Neural cell (in vitro differentiated cells): ENCODE data around the gene INAVA. TPM values are rescaled to one million over a fixed set of nuclear protein-coding genes. Genes with fewer than 3 reads are reported as not detected.

Source experiments
- H2AFZ ChIP-seq: fragments of 200-600, 300-800 bp; sonication (generic), shearing (Covaris generic); 2 replicates; pipeline ENCODE4 v1.6.0; 2014; ENCODE audit warnings: low read depth, mild to moderate bottlenecking, antibody characterized with exemption, low read length, moderate library complexity
- H3F3A ChIP-seq: fragments of 200-600 bp; shearing (Covaris generic); 2 replicates; pipeline ENCODE4 v1.6.1; 2016; ENCODE audit warnings: mild to moderate bottlenecking, moderate library complexity, mixed read lengths, antibody characterized with exemption, low read length; ENCODE audit not compliant: insufficient read depth, poor library complexity, severe bottlenecking
- H3K27ac ChIP-seq: fragments of 200-600, 300-800 bp; sonication (generic), shearing (Covaris generic); 2 replicates; pipeline ENCODE4 v1.5.1; 2014; ENCODE audit warnings: mild to moderate bottlenecking, low read length, moderate library complexity
- H3K27me3 ChIP-seq: fragments of 300-800, 200-600 bp; sonication (generic), shearing (Covaris generic); 2 replicates; pipeline ENCODE4 v1.6.0; 2014; ENCODE audit warnings: mild to moderate bottlenecking, low read depth, low read length, moderate library complexity; ENCODE audit not compliant: insufficient read depth
- H3K36me3 ChIP-seq: fragments of 300-800, 200-600 bp; sonication (generic), shearing (Covaris generic); 2 replicates; pipeline ENCODE4 v1.5.1; 2014; ENCODE audit warnings: mild to moderate bottlenecking, antibody characterized with exemption, low read length, moderate library complexity; ENCODE audit not compliant: insufficient read depth
- H3K4me2 ChIP-seq: fragments of 300-800, 200-600 bp; sonication (generic), shearing (Covaris generic); 2 replicates; pipeline ENCODE4 v1.6.0; 2014; ENCODE audit warnings: mild to moderate bottlenecking, low read length
- H3K4me3 ChIP-seq: fragments of 300-800, 200-600 bp; sonication (generic), shearing (Covaris generic); 2 replicates; pipeline ENCODE4 v1.5.1; 2014; ENCODE audit warnings: mild to moderate bottlenecking, low read length, moderate library complexity
- H3K79me2 ChIP-seq: fragments of 200-600 bp; shearing (Covaris generic); replicated peaks from 2 replicates; pipeline ENCODE4 v1.6.0; 2014; ENCODE audit warnings: mild to moderate bottlenecking, low read length, moderate library complexity; ENCODE audit not compliant: insufficient read depth
- H3K9ac ChIP-seq: fragments of 300-800, 200-600 bp; sonication (generic), shearing (Covaris generic); 2 replicates; pipeline ENCODE4 v1.6.1; 2016; ENCODE audit warnings: mild to moderate bottlenecking, low read length, mixed read lengths
- H3K9me2 ChIP-seq: fragments of 200-600 bp; shearing (Covaris generic); 2 replicates; pipeline ENCODE4 v1.6.1; 2016; ENCODE audit warnings: mild to moderate bottlenecking, low read length, mixed read lengths; ENCODE audit not compliant: insufficient read depth
- H3K9me3 ChIP-seq: fragments of 200-600, 300-800 bp; sonication (generic), shearing (Covaris generic); 2 replicates; pipeline ENCODE4 v1.6.1; 2016; ENCODE audit warnings: mild to moderate bottlenecking, mixed run types, low read length, moderate library complexity, mixed read lengths
- H4K20me1 ChIP-seq: fragments of 200-600 bp; shearing (Covaris generic); 2 replicates; pipeline ENCODE4 v1.6.1; 2016; ENCODE audit warnings: mild to moderate bottlenecking, mixed run types; ENCODE audit not compliant: insufficient read depth
- EZH2 ChIP-seq: fragments of 200-600, 300-800 bp; shearing (Covaris generic), sonication (generic); IDR thresholded peaks from 2 replicates; pipeline ENCODE4 v1.6.1; 2014; ENCODE audit warnings: antibody characterized with exemption, low read length, borderline replicate concordance, mild to moderate bottlenecking; ENCODE audit not compliant: insufficient read depth, poor library complexity, severe bottlenecking
- MXI1 ChIP-seq: fragments of 450-650 bp; conservative IDR thresholded peaks from 2 replicates; pipeline ENCODE4 v1.6.1; 2014; ENCODE audit warnings: antibody characterized with exemption, mild to moderate bottlenecking; ENCODE audit not compliant: poor library complexity, severe bottlenecking
- POLR2AphosphoS5 ChIP-seq: IDR thresholded peaks from 2 replicates; pipeline ENCODE4 v1.6.1; 2012
- RAD21 ChIP-seq: fragments of 450-650 bp; conservative IDR thresholded peaks from 2 replicates; pipeline ENCODE4 v1.6.1; 2014; ENCODE audit warnings: antibody characterized with exemption, mild to moderate bottlenecking, moderate library complexity
- SMC3 ChIP-seq: fragments of 450-650 bp; conservative IDR thresholded peaks from 2 replicates; pipeline ENCODE4 v1.6.1; 2014; ENCODE audit warnings: antibody characterized with exemption, mild to moderate bottlenecking, moderate library complexity; ENCODE audit not compliant: poor library complexity
- polyA plus RNA-seq: library from polyadenylated mRNA; depleted of rRNA; stranded (reverse); fragments of >200 nt; gene quantifications from 2 replicates; pipeline ENCODE4 v1.2.3, GENCODE V29; 2014
- TF ChIP-seq, protein P1 (sequence below): IDR thresholded peaks from 2 replicates; pipeline ENCODE4 v1.6.1; 2012; ENCODE audit warnings: borderline replicate concordance
- TF ChIP-seq, protein P2 (sequence below): fragments of 450-650 bp; IDR thresholded peaks from 2 replicates; pipeline ENCODE4 v1.5.1; 2014; ENCODE audit warnings: antibody characterized with exemption, mild to moderate bottlenecking, moderate library complexity; ENCODE audit not compliant: poor library complexity, severe bottlenecking

INAVA gene
- polyA plus RNA-seq, 1 donor from 2014 or later = 1.3 TPM

DNA sequence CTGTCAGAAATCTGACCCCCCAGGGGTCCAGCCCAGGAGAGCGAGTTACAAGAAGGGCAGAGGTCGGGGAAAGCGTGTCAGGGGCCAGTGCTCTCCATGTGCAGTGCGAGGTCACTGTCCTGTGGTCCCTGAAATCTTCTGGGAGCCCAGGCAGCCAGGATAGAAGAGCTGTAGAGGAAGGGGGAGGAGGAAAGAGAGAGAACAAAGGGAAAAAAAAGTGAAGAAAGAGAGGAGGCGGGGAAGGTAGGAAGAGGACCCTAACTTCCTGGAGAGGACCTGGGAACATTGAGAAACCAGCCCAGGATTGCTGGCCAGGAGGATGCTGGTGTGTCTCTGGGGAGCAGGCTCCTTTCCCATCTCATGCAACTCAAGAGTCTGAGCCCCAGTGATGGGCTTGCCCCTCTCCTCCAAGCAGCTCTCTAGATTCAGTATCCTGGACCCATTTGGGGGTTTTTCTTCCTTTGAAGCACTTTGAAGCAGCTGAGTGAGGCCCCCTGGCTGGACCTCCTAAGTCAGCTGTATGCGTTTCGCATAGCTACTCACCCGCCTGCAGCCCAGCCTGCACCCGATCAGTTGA lies 6.8 kb upstream of the INAVA start:
- Histone ChIP-seq H4K20me1 (no peaks in the 10 kb centered on the region), H3K9ac (no peak overlapping the region), H3K27ac (no peak overlapping the region), H3K4me3 (no peak overlapping the region), H3K36me3 (no peaks in the 10 kb centered on the region), H3K27me3 (no peaks in the 10 kb centered on the region), H3K9me2 (no peaks in the 10 kb centered on the region), H3F3A (no peaks in the 10 kb centered on the region), H3K9me3 (no peaks in the 10 kb centered on the region), H2AFZ (no peak overlapping the region), H3K4me2 (no peak overlapping the region), H3K79me2 (peaks cover 26% of the 10 kb centered on the region)
- TF ChIP-seq, protein P1, sequence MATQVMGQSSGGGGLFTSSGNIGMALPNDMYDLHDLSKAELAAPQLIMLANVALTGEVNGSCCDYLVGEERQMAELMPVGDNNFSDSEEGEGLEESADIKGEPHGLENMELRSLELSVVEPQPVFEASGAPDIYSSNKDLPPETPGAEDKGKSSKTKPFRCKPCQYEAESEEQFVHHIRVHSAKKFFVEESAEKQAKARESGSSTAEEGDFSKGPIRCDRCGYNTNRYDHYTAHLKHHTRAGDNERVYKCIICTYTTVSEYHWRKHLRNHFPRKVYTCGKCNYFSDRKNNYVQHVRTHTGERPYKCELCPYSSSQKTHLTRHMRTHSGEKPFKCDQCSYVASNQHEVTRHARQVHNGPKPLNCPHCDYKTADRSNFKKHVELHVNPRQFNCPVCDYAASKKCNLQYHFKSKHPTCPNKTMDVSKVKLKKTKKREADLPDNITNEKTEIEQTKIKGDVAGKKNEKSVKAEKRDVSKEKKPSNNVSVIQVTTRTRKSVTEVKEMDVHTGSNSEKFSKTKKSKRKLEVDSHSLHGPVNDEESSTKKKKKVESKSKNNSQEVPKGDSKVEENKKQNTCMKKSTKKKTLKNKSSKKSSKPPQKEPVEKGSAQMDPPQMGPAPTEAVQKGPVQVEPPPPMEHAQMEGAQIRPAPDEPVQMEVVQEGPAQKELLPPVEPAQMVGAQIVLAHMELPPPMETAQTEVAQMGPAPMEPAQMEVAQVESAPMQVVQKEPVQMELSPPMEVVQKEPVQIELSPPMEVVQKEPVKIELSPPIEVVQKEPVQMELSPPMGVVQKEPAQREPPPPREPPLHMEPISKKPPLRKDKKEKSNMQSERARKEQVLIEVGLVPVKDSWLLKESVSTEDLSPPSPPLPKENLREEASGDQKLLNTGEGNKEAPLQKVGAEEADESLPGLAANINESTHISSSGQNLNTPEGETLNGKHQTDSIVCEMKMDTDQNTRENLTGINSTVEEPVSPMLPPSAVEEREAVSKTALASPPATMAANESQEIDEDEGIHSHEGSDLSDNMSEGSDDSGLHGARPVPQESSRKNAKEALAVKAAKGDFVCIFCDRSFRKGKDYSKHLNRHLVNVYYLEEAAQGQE = no peak
- no peak for TF ChIP-seq RAD21
- no peak for TF ChIP-seq SMC3
- TF ChIP-seq, protein P2, sequence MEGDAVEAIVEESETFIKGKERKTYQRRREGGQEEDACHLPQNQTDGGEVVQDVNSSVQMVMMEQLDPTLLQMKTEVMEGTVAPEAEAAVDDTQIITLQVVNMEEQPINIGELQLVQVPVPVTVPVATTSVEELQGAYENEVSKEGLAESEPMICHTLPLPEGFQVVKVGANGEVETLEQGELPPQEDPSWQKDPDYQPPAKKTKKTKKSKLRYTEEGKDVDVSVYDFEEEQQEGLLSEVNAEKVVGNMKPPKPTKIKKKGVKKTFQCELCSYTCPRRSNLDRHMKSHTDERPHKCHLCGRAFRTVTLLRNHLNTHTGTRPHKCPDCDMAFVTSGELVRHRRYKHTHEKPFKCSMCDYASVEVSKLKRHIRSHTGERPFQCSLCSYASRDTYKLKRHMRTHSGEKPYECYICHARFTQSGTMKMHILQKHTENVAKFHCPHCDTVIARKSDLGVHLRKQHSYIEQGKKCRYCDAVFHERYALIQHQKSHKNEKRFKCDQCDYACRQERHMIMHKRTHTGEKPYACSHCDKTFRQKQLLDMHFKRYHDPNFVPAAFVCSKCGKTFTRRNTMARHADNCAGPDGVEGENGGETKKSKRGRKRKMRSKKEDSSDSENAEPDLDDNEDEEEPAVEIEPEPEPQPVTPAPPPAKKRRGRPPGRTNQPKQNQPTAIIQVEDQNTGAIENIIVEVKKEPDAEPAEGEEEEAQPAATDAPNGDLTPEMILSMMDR = no peak

DNA sequence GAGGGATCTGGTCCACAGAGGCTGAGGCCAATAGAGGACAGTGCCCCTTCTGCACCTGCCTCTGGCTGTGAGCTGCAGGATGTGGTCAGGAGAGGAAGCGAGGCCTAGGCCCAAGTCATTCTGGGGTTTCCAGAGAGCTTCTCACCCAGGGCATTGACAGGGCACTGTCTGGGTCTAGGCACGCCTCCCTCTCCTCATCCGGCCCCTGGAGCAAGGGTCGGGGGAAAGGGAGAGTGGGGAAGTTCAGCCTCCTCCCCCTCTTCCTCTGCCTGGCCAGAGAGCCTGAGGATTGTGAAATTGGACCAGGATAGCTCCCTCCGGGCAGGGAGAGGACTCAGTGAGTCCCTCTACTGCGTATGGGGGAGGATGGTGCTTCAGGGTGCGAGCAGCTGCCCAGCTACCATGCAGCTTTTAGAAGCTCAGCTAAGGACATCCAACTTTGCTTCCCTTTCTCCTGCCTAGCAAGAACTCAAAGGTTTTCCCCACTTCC lies 6.3 kb upstream of the INAVA start:
- Histone ChIP-seq H3K27ac (no peak overlapping the region), H3K9me3 (no peaks in the 10 kb centered on the region), H3K4me2 (no peak overlapping the region), H3F3A (no peaks in the 10 kb centered on the region), H2AFZ (no peak overlapping the region), H3K9me2 (no peaks in the 10 kb centered on the region), H3K4me3 (no peak overlapping the region), H3K27me3 (no peaks in the 10 kb centered on the region), H3K79me2 (peaks cover 31% of the 10 kb centered on the region), H4K20me1 (no peaks in the 10 kb centered on the region), H3K9ac (no peak overlapping the region), H3K36me3 (no peaks in the 10 kb centered on the region)
- no peak for TF ChIP-seq SMC3
- TF ChIP-seq RAD21 = no peak

DNA sequence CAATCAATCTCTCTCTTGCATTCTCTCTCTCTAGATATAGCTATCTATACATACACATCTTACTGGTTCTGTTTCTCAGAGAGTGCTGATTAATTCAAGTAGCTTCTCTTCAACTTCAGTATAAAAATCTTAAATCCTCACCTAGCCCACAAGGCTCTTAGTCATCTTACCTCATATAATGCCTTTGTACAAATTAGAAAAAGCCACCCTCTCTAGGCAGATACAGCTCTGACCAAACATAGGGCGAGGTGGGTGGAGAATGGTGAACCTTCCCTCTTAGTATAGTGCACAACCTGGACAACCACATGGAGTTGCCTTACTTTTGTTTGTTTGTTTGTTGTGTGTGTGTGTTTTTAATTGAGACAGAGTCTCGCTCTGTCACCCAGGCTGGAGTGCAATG lies 5.1 kb upstream of the INAVA start:
- Histone ChIP-seq H3K4me2 (no peak overlapping the region), H3K9me3 (no peaks in the 10 kb centered on the region), H3K36me3 (no peaks in the 10 kb centered on the region), H3K4me3 (no peak overlapping the region), H3F3A (no peaks in the 10 kb centered on the region), H3K79me2 (peaks cover 36% of the 10 kb centered on the region), H2AFZ (no peak overlapping the region), H3K9me2 (no peaks in the 10 kb centered on the region), H4K20me1 (no peaks in the 10 kb centered on the region), H3K27me3 (no peaks in the 10 kb centered on the region), H3K27ac (no peak overlapping the region), H3K9ac (no peak overlapping the region)
- TF ChIP-seq, protein P1 = no peak
- TF ChIP-seq MXI1 = no peak
- TF ChIP-seq POLR2AphosphoS5 = no peak
- no peak for TF ChIP-seq SMC3
- no peak for TF ChIP-seq RAD21
- no peak for TF ChIP-seq EZH2
